HepG2 (cell line): ENCODE measurements around the gene EZH1. TPM values are rescaled to one million over a fixed set of nuclear protein-coding genes. Genes with fewer than 3 reads are reported as not detected.

Experiments used
- E2F5 ChIP-seq: sonication (generic); formaldehyde crosslinking; conservative IDR thresholded peaks from 2 replicates; pipeline ENCODE4 v1.4.0; 2020; ENCODE audit warnings: missing genetic modification reagents
- FOXA1 ChIP-seq, 2 experiments: fragments of 450-650 bp in 1 of 2; sonication (generic) in 1 of 2; formaldehyde crosslinking in 1 of 2; IDR thresholded peaks; 2 replicates each; pipeline versions ENCODE4 v1.4.0 to v1.6.1; 2016 to 2020; ENCODE audit warnings: missing genetic modification reagents in 1 of 2
- FOXP1 ChIP-seq, 2 experiments: fragments of 450-650 bp in 1 of 2; IDR thresholded peaks; 2 replicates each; pipeline ENCODE4 v1.6.1; 2017 to 2018; ENCODE audit warnings: antibody characterized with exemption in 1 of 2
- GTF3A ChIP-seq: sonication (generic); formaldehyde crosslinking; conservative IDR thresholded peaks from 2 replicates; pipeline ENCODE4 v1.4.0; 2020; ENCODE audit warnings: mild to moderate bottlenecking, missing genetic modification reagents
- IKZF5 ChIP-seq: IDR thresholded peaks from 2 replicates; pipeline ENCODE4 v1.6.1; 2018; ENCODE audit warnings: missing genetic modification reagents, mild to moderate bottlenecking, missing compliant biosample characterization
- NFKBIZ ChIP-seq: IDR thresholded peaks from 2 replicates; pipeline ENCODE4 v1.6.1; 2018; ENCODE audit warnings: missing genetic modification reagents, missing compliant biosample characterization
- PLSCR1 ChIP-seq: sonication (generic); formaldehyde crosslinking; IDR thresholded peaks from 2 replicates; pipeline ENCODE4 v1.5.0; 2020; ENCODE audit warnings: missing genetic modification reagents, mild to moderate bottlenecking, borderline replicate concordance
- POGK ChIP-seq: sonication (generic); formaldehyde crosslinking; conservative IDR thresholded peaks from 2 replicates; pipeline ENCODE4 v1.8.0; 2022; ENCODE audit warnings: mild to moderate bottlenecking, moderate library complexity, missing genetic modification reagents
- RAD21 ChIP-seq: fragments of 450-650 bp; formaldehyde crosslinking; IDR thresholded peaks from 2 replicates; pipeline ENCODE4 v1.5.0; 2020; ENCODE audit warnings: mild to moderate bottlenecking
- RAD51 ChIP-seq: fragments of 450-650 bp; IDR thresholded peaks from 2 replicates; pipeline ENCODE4 v1.6.1; 2016; ENCODE audit warnings: borderline replicate concordance
- SMAD1 ChIP-seq: sonication (generic); formaldehyde crosslinking; IDR thresholded peaks from 2 replicates; pipeline ENCODE4 v1.4.0; 2020; ENCODE audit warnings: missing genetic modification reagents, low read depth, mild to moderate bottlenecking, borderline replicate concordance
- SPEN ChIP-seq: sonication (generic); formaldehyde crosslinking; IDR thresholded peaks from 2 replicates; pipeline ENCODE4 v1.5.1; 2020; ENCODE audit warnings: low read depth, mild to moderate bottlenecking, missing genetic modification reagents
- THRA ChIP-seq: sonication (generic); formaldehyde crosslinking; IDR thresholded peaks from 2 replicates; pipeline ENCODE4 v1.4.0; 2020; ENCODE audit warnings: missing genetic modification reagents, borderline replicate concordance
- ZNF281 ChIP-seq: sonication (generic); formaldehyde crosslinking; IDR thresholded peaks from 2 replicates; pipeline ENCODE4 v1.4.0; 2020; ENCODE audit warnings: missing genetic modification reagents, borderline replicate concordance
- ZNF724P ChIP-seq: sonication (generic); formaldehyde crosslinking; IDR thresholded peaks from 2 replicates; pipeline ENCODE4 v1.8.0; 2022; ENCODE audit warnings: missing genetic modification reagents, borderline replicate concordance
- polyA plus RNA-seq, 8 experiments: library from polyadenylated mRNA; depleted of rRNA in 3 of 8; stranded (reverse) in 7 of 8; unstranded in 1 of 8; fragments of >200 nt; fragmentation: Illumina TruSeq in 4 of 8; extraction: Trizol in 4 of 8; gene quantifications; 2 replicates each; pipeline versions ENCODE4 v1.2.1 to v1.2.3, GENCODE V29; 2011 to 2016; ENCODE audit warnings: low read depth in 4 of 8, missing spikeins in 1 of 8, mixed read lengths in 1 of 8; ENCODE audit not compliant: insufficient read depth in 1 of 8
- total RNA-seq, 5 experiments: library from RNA; depleted of rRNA; stranded (reverse); fragments of >200 nt; fragmentation: Illumina TruSeq; extraction: Trizol; gene quantifications; 2 replicates each; pipeline ENCODE4 v1.2.3, GENCODE V29; 2016; ENCODE audit warnings: low read depth in 1 of 5

The EZH1 gene
- total and polyA plus RNA-seq, 2 of the 13 experiments (the other 11 are each of a cell fraction or from before 2014, with no cell fraction given): 11.6 to 24.0 TPM

GRCh38 chr17:42748908-42749798 is 4.3 kb upstream of the EZH1 start (continued):
- TF ChIP-seq POGK: no peak
- peak; percentile 27; the same call in 1 of the 2 replicates for TF ChIP-seq IKZF5
- peak; percentile 69; the same call in 1 of the 2 replicates for TF ChIP-seq RAD51
- no peak for TF ChIP-seq NFKBIZ
- no peak for TF ChIP-seq SPEN (CRISPR knock-in tag)
- no peak for TF ChIP-seq RAD21 (CRISPR knock-in tag)
- no peak for TF ChIP-seq SMAD1
- no peak for TF ChIP-seq E2F5
- TF ChIP-seq FOXP1 (IDR thresholded peaks at IDR 0.05): no peak
- TF ChIP-seq FOXP1 (CRISPR knock-in tag; IDR thresholded peaks at IDR 0.05): peak; percentile 42
- no peak for TF ChIP-seq FOXA1 (IDR thresholded peaks at IDR 0.05)
- TF ChIP-seq FOXA1 (CRISPR knock-in tag; IDR thresholded peaks at IDR 0.05): peak; percentile 68
- TF ChIP-seq ZNF724P (CRISPR knock-in tag): peak; percentile 39; the same call in 1 of the 2 replicates
- no peak for TF ChIP-seq THRA (CRISPR knock-in tag)
- no peak; the same call in 1 of the 2 replicates for TF ChIP-seq ZNF281
- no peak for TF ChIP-seq PLSCR1
- TF ChIP-seq GTF3A (CRISPR knock-in tag): no peak
